Fibroblast of villous mesenchyme (primary cell): Measurements from ENCODE around the gene TLK1. TPM values are rescaled to one million over a fixed set of nuclear protein-coding genes. Genes with fewer than 3 reads are reported as not detected.

ENCODE experiments used
- DNase-seq: peaks from one replicate; pipeline ENCODE4 v3.0.0-alpha.2; 2010; ENCODE audit warnings: low read depth
- H3K4me3 ChIP-seq: 2 replicates; pipeline ENCODE4 v1.5.1; 2011; ENCODE audit warnings: low read depth, mild to moderate bottlenecking, low read length
- CTCF ChIP-seq: IDR thresholded peaks from 2 replicates; pipeline ENCODE4 v1.5.1; 2012; ENCODE audit warnings: low read depth, mild to moderate bottlenecking, low read length; ENCODE audit not compliant: insufficient read depth
- total RNA-seq: library from RNA; depleted of rRNA; stranded (reverse); fragments of >200 nt; gene quantifications from 2 replicates; pipeline ENCODE4 v1.2.3, GENCODE V29; 2012

TLK1 gene
- total RNA-seq, 1 donor, result 17.3 TPM

GRCh38 chr2:171042253-171042969, 118.3 kb downstream of the TLK1 start:
- no peak overlapping the region for H3K4me3 ChIP-seq
- DNase-seq, result no peak
- no peak for TF ChIP-seq CTCF

GRCh38 chr2:171036532-171036931, 124.2 kb downstream of the TLK1 start:
- no peak for TF ChIP-seq CTCF
- DNase-seq, result no peak
- H3K4me3 ChIP-seq, result no peak overlapping the region

- H3K4me3 ChIP-seq, result no peak overlapping the region
- peak; percentile 20 for DNase-seq
- TF ChIP-seq CTCF, result no peak
Measured at GRCh38 chr2:171034315-171034714, 126.4 kb downstream of the TLK1 start.

- no peak for TF ChIP-seq CTCF
- H3K4me3 ChIP-seq, result no peak overlapping the region
- peak; percentile 26 for DNase-seq
Measured at GRCh38 chr2:171025214-171025613, 135.5 kb downstream of the TLK1 start.

- no peak overlapping the region for H3K4me3 ChIP-seq
- DNase-seq, result no peak
- TF ChIP-seq CTCF, result no peak
Measured at GRCh38 chr2:171018522-171018921, 142.2 kb downstream of the TLK1 start.

- no peak for DNase-seq
- TF ChIP-seq CTCF, result no peak
- H3K4me3 ChIP-seq, result no peak overlapping the region
Measured at GRCh38 chr2:171016125-171016524, 144.6 kb downstream of the TLK1 start.

GRCh38 chr2:171013851-171014250, 146.8 kb downstream of the TLK1 start:
- H3K4me3 ChIP-seq, result no peak overlapping the region
- DNase-seq, result peak; percentile 77
- no peak for TF ChIP-seq CTCF
